Activated CD4-positive, alpha-beta memory T cell treated with anti-CD3 and anti-CD28 coated beads, Interleukin-2, amount 10 ng/mL, durations not matched to agents 7 days and 5 days (primary cell): ENCODE data around the gene HRH2. TPM values are rescaled to one million over a fixed set of nuclear protein-coding genes. Genes with fewer than 3 reads are reported as not detected.

Experiments used
- total RNA-seq, 2 experiments: library from RNA; stranded (reverse); gene quantifications; one replicate each; pipeline ENCODE4 v1.2.3, GENCODE V29; 2021

The HRH2 gene
- total RNA-seq, 2 experiments from 2014 or later = 13.4 to 13.7 TPM

Other genes with a start within 250 kb of the HRH2 start
- not detected for gene DRD1, start 213.9 kb upstream of the HRH2 start, total RNA-seq
- gene SFXN1, start 179.5 kb upstream of the HRH2 start, total RNA-seq = 100 to 1,000 TPM; 206 to 216 TPM
- gene CPLX2, start 213.5 kb downstream of the HRH2 start, total RNA-seq = not detected